ENCODE data around the gene SERPINB6. TPM values are rescaled to one million over a fixed set of nuclear protein-coding genes. Genes with fewer than 3 reads are reported as not detected.
"Not testable (repeated sequence)": the region's sequence is repeated elsewhere in the genome, so short reads cannot be mapped to it uniquely, and the experiment has no call there.

The SERPINB6 gene
- polyA plus RNA-seq, 10 donors: 71.4 to 98.7 (median 74.5) TPM

- no peak for DNase-seq
These were observed 55.0 kb downstream of the SERPINB6 start for GRCh38 chr6:2916158-2916925.

GRCh38 chr6:2915150-2915549, 56.2 kb downstream of the SERPINB6 start:
- no peak for DNase-seq

- no peak for DNase-seq
These were observed 57.1 kb downstream of the SERPINB6 start for GRCh38 chr6:2914318-2914660.

GRCh38 chr6:2913621-2914317, 57.6 kb downstream of the SERPINB6 start:
- no peak for DNase-seq

- no peak for DNase-seq
These were observed 60.2 kb downstream of the SERPINB6 start for GRCh38 chr6:2911171-2911570.

- no peak for DNase-seq
These were observed 61.6 kb downstream of the SERPINB6 start for GRCh38 chr6:2909718-2910117.

GRCh38 chr6:2909051-2909606, 62.2 kb downstream of the SERPINB6 start:
- not testable (repeated sequence) for DNase-seq

GRCh38 chr6:2908516-2908915, 62.9 kb downstream of the SERPINB6 start:
- DNase-seq: not testable (repeated sequence)

- not testable (repeated sequence) for DNase-seq
These were observed 67.8 kb downstream of the SERPINB6 start for GRCh38 chr6:2903411-2904185.

GRCh38 chr6:2901645-2902502, 69.5 kb downstream of the SERPINB6 start:
- not testable (repeated sequence) for DNase-seq

- peak in 2 of 3 donors; percentile 46 to 67 for DNase-seq
These were observed 70.3 kb downstream of the SERPINB6 start for GRCh38 chr6:2900821-2901644.

- DNase-seq: peak in 1 of 3 donors; percentile 56
These were observed 71.1 kb downstream of the SERPINB6 start for GRCh38 chr6:2900221-2900807.

GRCh38 chr6:2899596-2899995, 71.8 kb downstream of the SERPINB6 start:
- no peak for DNase-seq

Other genes with a start within 250 kb of the SERPINB6 start
- 10 to 100 TPM in 2 of 10 donors, 1 to 10 TPM in 8; 5.0 to 11.7 (median 6.9) TPM for gene MYLK4, start 220.6 kb downstream of the SERPINB6 start, polyA plus RNA-seq (ENCODE audit: insufficient read length in 10 of 10)
- 10 to 100 TPM; 42.3 to 53.5 (median 48.9) TPM for gene WRNIP1, start 206.2 kb downstream of the SERPINB6 start, polyA plus RNA-seq (ENCODE audit: insufficient read length in 10 of 10)
- 10 to 100 TPM; 14.5 to 20.3 (median 16.0) TPM for gene SERPINB1, start 129.7 kb downstream of the SERPINB6 start, polyA plus RNA-seq (ENCODE audit: insufficient read length in 10 of 10)
- gene SERPINB9, start 68.3 kb downstream of the SERPINB6 start, polyA plus RNA-seq (ENCODE audit: insufficient read length in 10 of 10): 1 to 10 TPM; 2.3 to 4.1 (median 3.1) TPM
- 10 to 100 TPM; 14.2 to 24.2 (median 16.4) TPM for gene NQO2, start 28.3 kb upstream of the SERPINB6 start, polyA plus RNA-seq (ENCODE audit: insufficient read length in 10 of 10)
- 10 to 100 TPM; 10.4 to 16.4 (median 12.4) TPM for gene RIPK1, start 96.9 kb upstream of the SERPINB6 start, polyA plus RNA-seq (ENCODE audit: insufficient read length in 10 of 10)
- gene BPHL, start 147.1 kb upstream of the SERPINB6 start, polyA plus RNA-seq (ENCODE audit: insufficient read length in 10 of 10): 10 to 100 TPM; 27.2 to 42.9 (median 35.1) TPM
- gene TUBB2A, start 186.0 kb upstream of the SERPINB6 start, polyA plus RNA-seq (ENCODE audit: insufficient read length in 10 of 10): 100 to 1,000 TPM in 1 of 10 donors, 10 to 100 TPM in 9; 63.0 to 105 (median 69.5) TPM